GM12878 (cell line): Measurements from ENCODE around the gene VWA7. TPM values are rescaled to one million over a fixed set of nuclear protein-coding genes. Genes with fewer than 3 reads are reported as not detected.
A peak's percentile ranks its signal among the peaks of the same experiment; 100 is the strongest.

Source experiments
- ATAC-seq: fragments of 200-7000 bp; cut with Tn5 transposase; 3 replicates; pipeline ENCODE4 v1.9.1; 2020; ENCODE audit warnings: mild to moderate bottlenecking, moderate library complexity
- Bru-seq: library from RNA; stranded (reverse); fragments of 400-500 nt; gene quantifications from one replicate; lab custom pipeline; 2021; lab: Mats Ljungman, UMichigan
- BruChase-seq, 2 experiments: library from RNA; stranded (reverse); fragments of 400-500 nt; gene quantifications; one replicate each; lab custom pipeline; 2021; lab: Mats Ljungman, UMichigan
- BruUV-seq: library from RNA; stranded (reverse); fragments of 400-500 nt; replicated peaks from 2 replicates; lab custom pipeline; 2021; lab: Mats Ljungman, UMichigan
- CTCF ChIA-PET: fragments of 300-600 bp; sonication (Branson Sonifier 250); formaldehyde crosslinking; extraction: SDS; loops from one replicate; lab custom pipeline; 2021; ENCODE audit warnings: inconsistent platforms; lab: Yijun Ruan, JAX
- POLR2A ChIA-PET: fragments of 350-600 bp; formaldehyde crosslinking; extraction: SDS; loops from one replicate; lab custom pipeline; 2021; ENCODE audit warnings: inconsistent platforms; lab: Charles Lee
- RAD21 ChIA-PET: fragments of 300-600 bp; sonication (Branson Sonifier 250); formaldehyde crosslinking; loops from one replicate; lab custom pipeline; 2023; ENCODE audit warnings: antibody characterized with exemption; ENCODE audit not compliant: unreplicated experiment; lab: Charles Lee
- SMC1A ChIA-PET: fragments of 300-600 bp; sonication (Branson Sonifier 250); formaldehyde crosslinking; loops from one replicate; lab custom pipeline; 2023; ENCODE audit not compliant: unreplicated experiment, uncharacterized antibody; lab: Charles Lee
- DNase-seq: peaks from one replicate; pipeline ENCODE4 v3.0.0-alpha.2; 2011; ENCODE audit warnings: low read depth, low spot score
- FAIRE-seq: peaks from 3 replicates; lab custom pipeline; 2011; peaks lifted over from hg19 to GRCh38; lab: Jason Lieb, UNC
- H2AFZ ChIP-seq: 2 replicates; pipeline ENCODE4 v1.6.0; 2011; ENCODE audit warnings: low read depth, low read length, control low read depth; ENCODE audit not compliant: control insufficient read depth
- H3K27ac ChIP-seq: 2 replicates; pipeline ENCODE4 v1.5.1; 2011; ENCODE audit warnings: control low read depth; ENCODE audit not compliant: control insufficient read depth, insufficient read depth
- H3K27me3 ChIP-seq, 2 experiments: replicated peaks in 1 of 2; 2 replicates each; pipeline versions ENCODE4 v1.6.0 to v1.6.1; 2011; ENCODE audit warnings: low read length in 1 of 2; ENCODE audit not compliant: control insufficient read depth in 2 of 2, insufficient read depth in 2 of 2
- H3K36me3 ChIP-seq, 2 experiments: 2 replicates each; pipeline ENCODE4 v1.5.1; 2011; ENCODE audit warnings: low read length in 1 of 2; ENCODE audit not compliant: control insufficient read depth in 2 of 2, insufficient read depth in 2 of 2
- H3K4me1 ChIP-seq: 2 replicates; pipeline ENCODE4 v1.6.1; 2011; ENCODE audit warnings: mild to moderate bottlenecking, low read length, moderate library complexity, mixed read lengths; ENCODE audit not compliant: control insufficient read depth, insufficient read depth
- H3K4me2 ChIP-seq: 2 replicates; pipeline ENCODE4 v1.6.0; 2011; ENCODE audit warnings: control low read depth; ENCODE audit not compliant: control insufficient read depth, insufficient read depth
- H3K4me3 ChIP-seq: fragments of 200-600 bp; sonication (generic); 2 replicates; pipeline ENCODE4 v1.5.1; 2016
- H3K79me2 ChIP-seq: 2 replicates; pipeline ENCODE4 v1.6.0; 2011; ENCODE audit warnings: low read length; ENCODE audit not compliant: control insufficient read depth, insufficient read depth
- H3K9ac ChIP-seq: 2 replicates; pipeline ENCODE4 v1.8.0; 2011; ENCODE audit warnings: low read length, control low read depth, mixed read lengths; ENCODE audit not compliant: control insufficient read depth, insufficient read depth
- H3K9me3 ChIP-seq: replicated peaks from 3 replicates; pipeline ENCODE4 v1.5.1; 2011; ENCODE audit warnings: mild to moderate bottlenecking, low read length; ENCODE audit not compliant: control insufficient read depth, insufficient read depth
- H4K20me1 ChIP-seq: 2 replicates; pipeline ENCODE4 v1.6.0; 2011; ENCODE audit not compliant: control insufficient read depth, insufficient read depth
- BCL11A ChIP-seq: IDR thresholded peaks from 2 replicates; pipeline ENCODE4 v1.6.1; 2011; ENCODE audit warnings: low read depth, low read length
- CBX3 ChIP-seq: fragments of 200-600 bp; sonication (generic); IDR thresholded peaks from 2 replicates; pipeline ENCODE4 v1.6.1; 2016; ENCODE audit warnings: low read depth, borderline replicate concordance
- ESRRA ChIP-seq: IDR thresholded peaks from 2 replicates; pipeline ENCODE4 v1.6.1; 2012; ENCODE audit warnings: mild to moderate bottlenecking, low read length, improper control_type of control experiment
- FOXK2 ChIP-seq: fragments of 450-650 bp; IDR thresholded peaks from 2 replicates; pipeline ENCODE4 v1.6.1; 2017; ENCODE audit warnings: mild to moderate bottlenecking, moderate library complexity
- SUPT20H ChIP-seq: IDR thresholded peaks from 2 replicates; pipeline ENCODE4 v1.6.1; 2011; ENCODE audit warnings: low read depth, mild to moderate bottlenecking, low read length, moderate library complexity, borderline replicate concordance; ENCODE audit not compliant: control insufficient read depth
- ZNF384 ChIP-seq: IDR thresholded peaks from 2 replicates; pipeline ENCODE4 v1.6.1; 2012; ENCODE audit warnings: low read depth, mild to moderate bottlenecking, low read length, improper control_type of control experiment, borderline replicate concordance
- ZSCAN29 ChIP-seq: fragments of 450-650 bp; IDR thresholded peaks from 2 replicates; pipeline ENCODE4 v1.6.1; 2017; ENCODE audit warnings: mild to moderate bottlenecking, moderate library complexity
- WGBS: methylation state at CpG from one replicate; pipeline ENCODE4 v1.1.6; 2016; ENCODE audit warnings: low lambda C conversion rate; ENCODE audit not compliant: insufficient replicate concordance, insufficient coverage; ENCODE audit errors: missing lambda C conversion rate; 5-methylcytosine and 5-hydroxymethylcytosine counted together
- in situ Hi-C: fragments of 300-500 bp; cut with MboI; formaldehyde crosslinking; loops from 9 replicates; pipeline ENCODE4 v1.14.3; 2018; ENCODE audit warnings: mixed read lengths
- intact Hi-C: fragments of 100-400 bp; cut with micrococcal nuclease; formaldehyde crosslinking; loops from one replicate; pipeline ENCODE4 v1.14.2; 2022; ENCODE audit not compliant: unreplicated experiment
- long read RNA-seq, 2 experiments: library from polyadenylated mRNA; unstranded; transcript quantifications; one replicate each; pipeline ENCODE4 v2.0.0, GENCODE V29; 2019 to 2020
- polyA minus RNA-seq, 3 experiments: library from RNA; depleted of rRNA, polyadenylated mRNA; stranded (reverse); fragments of >200 nt; gene quantifications; 2 replicates each; pipeline ENCODE4 v1.2.3, GENCODE V29; 2011
- polyA plus RNA-seq, 11 experiments: library from polyadenylated mRNA; depleted of rRNA in 4 of 11; unstranded in 6 of 11; stranded (reverse) in 5 of 11; fragments of >200 nt; fragmentation: Nextera tagmentation in 4 of 11; fragmentation: Illumina TruSeq in 1 of 11; extraction: Ambion mirVana in 4 of 11; extraction: Trizol in 1 of 11; gene quantifications; 1 replicate in 1 of 11; 2 replicates in 10 of 11; pipeline versions ENCODE4 v1.2.1 to v1.2.3, GENCODE V29; 2011 to 2016; ENCODE audit warnings: inconsistent platforms in 2 of 11, missing spikeins in 2 of 11, low read depth in 1 of 11
- total RNA-seq, 4 experiments: library from RNA; depleted of rRNA in 3 of 4; stranded (reverse); fragments of >200 nt in 3 of 4; fragmentation: Illumina TruSeq in 1 of 4; extraction: Trizol in 1 of 4; gene quantifications; 2 replicates each; pipeline versions ENCODE4 v1.2.1 to v1.2.3, GENCODE V29; 2013 to 2021
- TF ChIP-seq, protein P1 (sequence below): fragments of 450-650 bp; IDR thresholded peaks from 2 replicates; pipeline ENCODE4 v1.6.1; 2018; ENCODE audit warnings: borderline replicate concordance, mild to moderate bottlenecking; ENCODE audit not compliant: partially characterized antibody

VWA7 gene, protein sequence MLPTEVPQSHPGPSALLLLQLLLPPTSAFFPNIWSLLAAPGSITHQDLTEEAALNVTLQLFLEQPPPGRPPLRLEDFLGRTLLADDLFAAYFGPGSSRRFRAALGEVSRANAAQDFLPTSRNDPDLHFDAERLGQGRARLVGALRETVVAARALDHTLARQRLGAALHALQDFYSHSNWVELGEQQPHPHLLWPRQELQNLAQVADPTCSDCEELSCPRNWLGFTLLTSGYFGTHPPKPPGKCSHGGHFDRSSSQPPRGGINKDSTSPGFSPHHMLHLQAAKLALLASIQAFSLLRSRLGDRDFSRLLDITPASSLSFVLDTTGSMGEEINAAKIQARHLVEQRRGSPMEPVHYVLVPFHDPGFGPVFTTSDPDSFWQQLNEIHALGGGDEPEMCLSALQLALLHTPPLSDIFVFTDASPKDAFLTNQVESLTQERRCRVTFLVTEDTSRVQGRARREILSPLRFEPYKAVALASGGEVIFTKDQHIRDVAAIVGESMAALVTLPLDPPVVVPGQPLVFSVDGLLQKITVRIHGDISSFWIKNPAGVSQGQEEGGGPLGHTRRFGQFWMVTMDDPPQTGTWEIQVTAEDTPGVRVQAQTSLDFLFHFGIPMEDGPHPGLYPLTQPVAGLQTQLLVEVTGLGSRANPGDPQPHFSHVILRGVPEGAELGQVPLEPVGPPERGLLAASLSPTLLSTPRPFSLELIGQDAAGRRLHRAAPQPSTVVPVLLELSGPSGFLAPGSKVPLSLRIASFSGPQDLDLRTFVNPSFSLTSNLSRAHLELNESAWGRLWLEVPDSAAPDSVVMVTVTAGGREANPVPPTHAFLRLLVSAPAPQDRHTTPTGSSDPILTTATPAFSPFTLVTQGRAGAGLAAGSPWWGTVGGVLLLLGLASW
- 7.5 and 10.4 TPM in 2 replicates for total RNA-seq (2013; cell fraction: nucleolus; rRNA removed)
- 2.0 and 2.7 TPM in 2 replicates for total RNA-seq (2014; rRNA removed)
- total RNA-seq (2014; rRNA removed; fragmentation: Illumina TruSeq; extraction: Trizol), result 0.94 and 1.2 TPM in 2 replicates
- 2.3 and 3.1 TPM in 2 replicates for total RNA-seq (2021)
- polyA plus RNA-seq (2011; ENCODE audit: low read depth), result 0.33 TPM
- 1.1 and 1.3 TPM in 2 replicates for polyA plus RNA-seq (2011; rRNA removed)
- 1.4 and 1.8 TPM in 2 replicates for polyA plus RNA-seq (2011; cell fraction: cytosol; rRNA removed)
- 12.8 and 13.9 TPM in 2 replicates for polyA plus RNA-seq (2011; cell fraction: nucleus; rRNA removed)
- 1.2 and 1.4 TPM in 2 replicates for polyA plus RNA-seq (2012)
- polyA plus RNA-seq (2014; fragmentation: Illumina TruSeq; extraction: Trizol), result 1.0 TPM in 1 of 2 replicates, not detected in the other
- under 1 TPM in 1 of 2 experiments, not detected in 1; 0.11 TPM for polyA plus RNA-seq (2014; fragmentation: Nextera tagmentation; extraction: Ambion mirVana)
- polyA plus RNA-seq (2014; rRNA removed), result 2.6 and 3.0 TPM in 2 replicates
- polyA plus RNA-seq (2016; fragmentation: Nextera tagmentation; extraction: Ambion mirVana), result 1 to 10 TPM; 1.2 TPM
- 1.6 and 2.3 TPM in 2 replicates for polyA minus RNA-seq (2011; rRNA and poly(A)+ RNA removed)
- 2.5 TPM in 1 of 2 replicates, not detected in the other for polyA minus RNA-seq (2011; cell fraction: cytosol; rRNA and poly(A)+ RNA removed)
- 3.5 and 6.2 TPM in 2 replicates for polyA minus RNA-seq (2011; cell fraction: nucleus; rRNA and poly(A)+ RNA removed)
- percentile 40 among the genes with signal in this experiment for Bru-seq, nascent RNA
- percentile 45 among the genes with signal in this experiment for BruChase-seq, experiment 1, labeled RNA remaining after a 6-hour chase
- BruChase-seq, experiment 2, labeled RNA remaining after a 2-hour chase, result percentile 41 among the genes with signal in this experiment
- long read RNA-seq, experiment 1, result 0 reads
- long read RNA-seq, experiment 2, result 0 reads

DNA sequence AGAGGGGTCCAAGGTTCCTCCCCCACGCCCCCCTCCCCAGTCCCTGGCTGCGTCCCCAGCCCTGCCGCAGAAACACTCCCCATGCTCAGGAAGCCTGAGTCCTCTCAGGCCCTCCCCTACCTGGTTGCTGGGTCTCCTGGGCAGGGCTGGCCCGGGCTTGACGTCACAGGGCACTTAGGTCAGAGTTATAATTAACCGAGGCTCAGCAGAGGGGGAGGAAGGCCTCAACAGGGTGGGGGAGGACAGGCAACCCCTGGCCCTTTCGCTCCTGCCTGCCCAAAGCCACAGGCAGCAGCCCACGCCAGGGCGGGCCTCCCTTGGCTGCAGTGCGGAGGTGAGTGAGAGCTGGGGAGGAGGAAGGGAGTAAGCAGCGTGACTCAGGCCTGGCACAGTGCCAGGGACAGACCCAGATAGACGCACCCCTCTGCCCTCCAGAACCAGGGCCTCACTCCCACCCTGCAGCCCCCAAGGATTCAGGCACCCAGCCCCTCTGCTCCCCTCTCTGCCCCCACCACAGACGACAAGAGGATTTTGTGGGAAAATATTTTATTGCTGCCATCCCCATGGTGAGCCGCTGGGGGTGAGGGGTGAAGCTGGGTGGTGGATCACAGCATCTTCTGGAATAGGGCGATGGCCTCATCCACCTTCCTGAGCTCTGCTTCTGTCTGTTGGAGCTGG is at the start of gene VWA7:
TSS of gene VWA7 (minus strand) at position 340 of the 678 bp plus-strand sequence. CDS start 549 bp downstream, outside the sequence.
- Histone ChIP-seq H3K4me2 (peak within 1 kb of the TSS; percentile 62), H3K9me3 (no peaks in the 10 kb centered on the region), H3K79me2 (no peaks in the 10 kb centered on the region), H4K20me1 (no peaks in the 10 kb centered on the region), H3K36me3 (peaks cover 0 to 34% of the 10 kb centered on the region in 2 experiments; a peak in 3 of 4 replicates), H2AFZ (no peak within 1 kb of the TSS; the same call in 1 of the 2 replicates), H3K4me1 (peaks cover 18% of the 10 kb centered on the region), H3K4me3 (no peak within 1 kb of the TSS), H3K27me3 (no peaks in the 10 kb centered on the region), H3K27ac (peak within 1 kb of the TSS; percentile 37; the same call in 1 of the 2 replicates), H3K9ac (0 out of 2 replicates have a peak within 1 kb of the TSS, but pooled peaks have one; percentile 15)
- ChIA-PET RAD21 (interaction anchor here (0.8 to 2.1 kb wide), 4 partner anchors 14 to 53 kb away, joined by 3 to 8 read pairs (median 6); partner anchors contain the start of gene VARS1), SMC1A (interaction anchor here (1.1 to 1.2 kb wide), 4 partner anchors 9 to 82 kb away, joined by 3 to 6 read pairs (median 4); partner anchors contain the start of gene VARS1), CTCF (interaction anchor here (1.9 to 4.1 kb wide), 3 partner anchors 12 to 18 kb away, joined by 6 to 12 read pairs (median 8); partner anchors contain the start of gene VARS1), POLR2A (interaction anchor here (1.0 to 3.2 kb wide), 10 partner anchors 10 to 113 kb away, joined by 3 to 12 read pairs (median 6); partner anchors contain the start of genes HSPA1A, HSPA1L, LSM2 and VARS1)
- ATAC-seq, result peak; percentile 95
- in situ Hi-C loops, result no loop called here
- intact Hi-C loops, result loop anchor here (1.0 to 10.0 kb wide), 2 partner anchors 12 to 48 kb away; partner anchors contain the start of gene HSPA1B
- DNase-seq, result peak; percentile 70
- FAIRE-seq, result peak; percentile 94
- BruUV-seq, result no TSS peak
- 12% methylated on average over 15 of the region's 15 CpGs for WGBS
- TF ChIP-seq SUPT20H (no peak), ZSCAN29 (0 out of 2 replicates have a peak, but pooled peaks have one; percentile 37), BCL11A (peak; percentile 72), ZNF384 (no peak), CBX3 (no peak), FOXK2 (peak; percentile 63; the same call in 1 of the 2 replicates), ESRRA (no peak)
- TF ChIP-seq, protein P1, sequence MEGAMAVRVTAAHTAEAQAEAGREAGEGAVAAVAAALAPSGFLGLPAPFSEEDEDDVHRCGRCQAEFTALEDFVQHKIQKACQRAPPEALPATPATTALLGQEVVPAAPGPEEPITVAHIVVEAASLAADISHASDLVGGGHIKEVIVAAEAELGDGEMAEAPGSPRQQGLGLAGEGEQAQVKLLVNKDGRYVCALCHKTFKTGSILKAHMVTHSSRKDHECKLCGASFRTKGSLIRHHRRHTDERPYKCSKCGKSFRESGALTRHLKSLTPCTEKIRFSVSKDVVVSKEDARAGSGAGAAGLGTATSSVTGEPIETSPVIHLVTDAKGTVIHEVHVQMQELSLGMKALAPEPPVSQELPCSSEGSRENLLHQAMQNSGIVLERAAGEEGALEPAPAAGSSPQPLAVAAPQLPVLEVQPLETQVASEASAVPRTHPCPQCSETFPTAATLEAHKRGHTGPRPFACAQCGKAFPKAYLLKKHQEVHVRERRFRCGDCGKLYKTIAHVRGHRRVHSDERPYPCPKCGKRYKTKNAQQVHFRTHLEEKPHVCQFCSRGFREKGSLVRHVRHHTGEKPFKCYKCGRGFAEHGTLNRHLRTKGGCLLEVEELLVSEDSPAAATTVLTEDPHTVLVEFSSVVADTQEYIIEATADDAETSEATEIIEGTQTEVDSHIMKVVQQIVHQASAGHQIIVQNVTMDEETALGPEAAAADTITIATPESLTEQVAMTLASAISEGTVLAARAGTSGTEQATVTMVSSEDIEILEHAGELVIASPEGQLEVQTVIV, result no peak
